HG03439 (cell line): ENCODE data around the gene NDRG2.
"Not testable (repeated sequence)": the region's sequence is repeated elsewhere in the genome, so short reads cannot be mapped to it uniquely, and the experiment has no call there.

Source experiments
- ATAC-seq: cut with Tn5 transposase; IDR thresholded peaks from one replicate; pipeline ENCODE4 v1.9.1; 2021; ENCODE audit warnings: mild to moderate bottlenecking, moderate library complexity; ENCODE audit not compliant: unreplicated experiment

The NDRG2 gene

DNA sequence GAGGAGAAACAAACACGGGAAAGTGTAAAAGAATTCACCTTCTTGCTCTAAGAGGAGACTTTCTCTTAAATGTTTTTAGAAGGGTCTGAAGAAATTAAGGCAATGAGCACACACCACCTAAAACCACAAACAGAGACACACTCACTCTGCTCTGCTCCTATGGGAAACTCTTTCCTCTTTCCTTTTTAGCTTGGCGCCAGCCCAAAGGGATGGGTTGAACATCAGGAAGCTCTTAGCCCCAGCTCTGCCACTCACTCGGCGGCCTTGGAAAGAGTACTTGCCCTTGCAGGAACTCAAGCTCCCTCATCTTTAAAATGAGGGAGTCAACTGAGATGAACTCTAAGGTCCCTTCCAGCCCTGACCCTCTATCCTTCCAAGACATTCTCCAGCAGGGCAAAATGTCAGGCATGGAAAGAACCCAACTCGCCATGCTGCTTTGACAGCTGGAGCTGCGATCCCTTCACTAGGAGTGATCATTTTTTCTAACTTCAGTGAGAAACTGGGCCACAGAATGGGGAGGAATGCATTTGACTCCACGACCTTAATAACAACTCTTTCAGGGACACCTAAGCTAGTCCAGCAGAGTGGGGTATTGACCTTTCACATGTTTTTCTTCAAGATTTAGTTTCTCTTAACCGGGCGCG, 31.8 kb upstream of the NDRG2 start:
- no peak for ATAC-seq

- ATAC-seq, result no peak
Observed at GRCh38 chr14:21055432-21056117, 30.7 kb upstream of the NDRG2 start.

- ATAC-seq, result no peak
Observed at GRCh38 chr14:21054768-21055145, 29.9 kb upstream of the NDRG2 start.

- ATAC-seq, result no peak
Observed at GRCh38 chr14:21054123-21054767, 29.4 kb upstream of the NDRG2 start.

GRCh38 chr14:21053184-21054122, 28.6 kb upstream of the NDRG2 start:
- no peak for ATAC-seq

DNA sequence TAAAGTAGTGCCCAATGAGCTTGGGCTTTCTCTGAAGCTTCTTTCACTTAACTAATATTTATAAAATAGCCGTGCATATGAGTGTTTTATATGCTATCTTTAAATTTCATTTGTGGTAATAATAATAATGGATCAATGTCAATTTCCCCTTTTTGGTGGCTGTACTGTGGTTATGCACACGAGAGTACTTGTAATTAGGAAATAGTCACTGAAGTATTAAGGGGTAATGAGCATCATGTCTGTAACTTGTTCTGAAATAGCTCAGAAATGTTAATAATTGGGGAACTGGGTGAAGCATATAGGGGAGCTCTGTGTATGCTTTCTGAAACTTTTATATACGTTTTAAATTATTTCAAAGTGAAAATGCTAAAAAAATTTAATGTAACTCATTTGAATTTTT, 25.7 kb upstream of the NDRG2 start:
- ATAC-seq, result no peak

GRCh38 chr14:21049271-21049673, 24.4 kb upstream of the NDRG2 start:
- ATAC-seq, result no peak

GRCh38 chr14:21048638-21049037, 23.8 kb upstream of the NDRG2 start:
- ATAC-seq, result no peak

DNA sequence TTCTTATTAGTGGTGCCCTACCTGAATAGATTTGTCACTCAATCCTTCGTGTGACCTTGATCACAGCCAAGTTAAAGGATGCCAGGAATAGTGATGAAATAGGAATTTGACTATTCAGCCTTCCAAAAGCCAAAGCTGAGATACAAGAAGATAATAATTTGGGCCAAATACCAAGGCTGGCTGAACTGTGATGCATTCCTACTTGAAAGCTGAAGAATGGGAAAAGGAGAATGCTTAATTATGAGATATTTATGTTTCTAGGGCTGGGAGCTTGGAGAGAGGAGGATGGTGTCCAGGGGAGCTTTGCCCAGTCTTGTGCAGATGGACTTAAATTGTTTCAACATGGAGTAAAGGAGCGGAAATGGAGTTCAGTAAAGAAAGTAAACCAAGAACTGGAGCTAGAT, 22.5 kb upstream of the NDRG2 start:
- ATAC-seq, result no peak

DNA sequence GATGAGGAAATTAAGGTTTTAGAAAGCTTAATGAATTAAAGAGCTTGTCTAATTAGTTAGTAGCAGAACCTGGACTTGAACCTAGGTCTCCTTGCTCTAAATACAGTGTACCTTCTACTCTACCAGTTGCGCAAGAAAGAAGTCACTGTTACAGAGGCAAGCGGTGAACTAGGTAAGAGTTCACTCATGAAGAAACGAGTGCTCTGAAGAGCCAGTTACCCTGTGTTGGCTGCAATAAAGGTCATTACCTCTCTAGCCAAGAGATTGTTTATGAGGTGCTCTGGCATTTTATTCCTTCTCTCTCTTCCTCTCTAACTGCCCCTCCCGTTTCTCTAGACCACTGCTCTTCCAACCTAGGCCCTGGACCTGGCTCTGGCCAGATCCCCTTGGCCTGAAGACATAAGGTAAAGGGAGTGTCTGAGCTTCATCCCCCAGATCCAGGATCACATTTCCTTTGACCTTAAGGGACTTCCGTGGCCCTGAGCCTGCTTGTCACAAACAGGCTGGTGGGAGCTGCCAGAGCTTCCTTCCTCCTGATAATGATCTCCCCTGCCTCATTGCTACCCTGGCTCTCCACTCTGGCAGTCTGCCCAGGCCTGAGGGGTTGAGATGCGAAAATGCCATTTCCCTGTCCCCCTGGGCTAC, 19.2 kb upstream of the NDRG2 start:
- ATAC-seq, result no peak

DNA sequence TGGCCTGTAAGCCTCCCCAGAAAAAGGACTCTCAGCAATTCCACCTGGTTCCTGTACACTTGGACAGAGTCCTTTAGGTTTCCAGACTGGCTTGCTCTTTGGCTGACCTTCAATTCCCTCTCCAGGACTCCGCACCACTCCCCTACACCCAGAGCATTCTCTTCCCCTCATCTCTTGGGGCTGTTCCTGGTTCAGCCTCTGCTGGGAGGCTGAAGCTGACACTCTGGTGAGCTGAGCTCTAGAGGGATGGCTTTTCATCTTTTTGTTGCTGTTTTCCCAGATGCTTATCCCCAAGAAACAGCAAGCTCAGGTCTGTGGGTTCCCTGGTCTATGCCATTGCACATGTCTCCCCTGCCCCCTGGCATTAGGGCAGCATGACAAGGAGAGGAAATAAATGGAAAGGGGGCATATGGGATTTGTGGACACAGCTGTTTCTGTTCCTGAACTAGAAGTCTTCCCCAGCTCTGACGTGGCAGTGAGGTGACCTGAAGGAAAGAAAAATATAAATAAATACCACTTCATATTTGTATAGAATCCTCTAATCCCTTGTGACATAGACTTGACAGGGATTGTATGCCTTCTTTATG, 18.6 kb upstream of the NDRG2 start:
- ATAC-seq, result no peak

- no peak for ATAC-seq
Observed at GRCh38 chr14:21042918-21043317, 18.1 kb upstream of the NDRG2 start.

GRCh38 chr14:21041676-21042433, 17.0 kb upstream of the NDRG2 start, which contains the start of gene RNASE7:
Gene RNASE7, plus strand, starts transcription at chr14:21042362. Its CDS starts 631 bp downstream, at chr14:21042993.
- no peak for ATAC-seq

DNA sequence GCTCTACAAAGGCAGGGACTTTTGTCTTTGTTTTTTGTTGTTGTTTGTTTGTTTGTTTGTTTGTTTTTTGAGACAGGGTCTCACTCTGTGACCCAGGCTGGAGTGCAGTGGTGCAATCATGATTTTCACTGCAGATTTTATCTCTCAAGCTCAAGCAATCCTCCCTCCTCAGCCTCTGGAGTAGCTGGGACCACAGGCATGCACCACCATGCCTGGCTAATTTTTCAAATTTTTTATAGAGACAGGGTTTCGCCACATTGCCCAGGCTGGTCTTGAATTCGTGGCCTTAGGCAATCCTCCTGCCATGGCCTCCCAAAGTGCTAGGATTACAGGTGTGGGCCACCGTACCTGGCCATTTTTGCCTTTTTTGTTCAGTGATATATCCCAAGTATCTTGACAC, 16.1 kb upstream of the NDRG2 start:
- not testable (repeated sequence) for ATAC-seq

DNA sequence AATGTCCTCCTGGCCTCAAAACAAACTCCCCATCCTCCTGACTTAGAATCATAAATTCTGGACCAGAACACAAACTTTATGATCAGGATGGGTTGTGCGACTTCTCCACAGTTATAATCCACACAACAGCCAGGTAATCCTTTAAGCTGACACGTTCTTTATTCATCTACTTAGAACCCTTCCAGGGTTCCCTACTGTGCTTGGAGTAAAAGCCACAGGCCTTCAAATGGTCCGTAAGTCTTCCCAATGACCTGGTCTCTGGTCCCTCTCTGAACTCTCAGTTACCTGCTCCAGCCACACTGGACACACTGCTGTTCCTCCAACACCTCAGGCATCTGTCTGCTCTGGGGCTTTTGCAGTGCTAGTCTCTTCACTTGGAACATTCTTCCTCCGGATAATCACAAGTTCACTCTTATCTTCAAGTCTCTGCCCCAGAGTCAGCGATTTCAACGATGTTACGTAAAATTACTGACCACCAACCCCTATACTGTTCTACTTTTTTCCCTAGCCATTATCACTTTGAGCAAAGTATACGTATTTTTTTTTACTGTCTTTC, 15.6 kb upstream of the NDRG2 start:
- no peak for ATAC-seq

DNA sequence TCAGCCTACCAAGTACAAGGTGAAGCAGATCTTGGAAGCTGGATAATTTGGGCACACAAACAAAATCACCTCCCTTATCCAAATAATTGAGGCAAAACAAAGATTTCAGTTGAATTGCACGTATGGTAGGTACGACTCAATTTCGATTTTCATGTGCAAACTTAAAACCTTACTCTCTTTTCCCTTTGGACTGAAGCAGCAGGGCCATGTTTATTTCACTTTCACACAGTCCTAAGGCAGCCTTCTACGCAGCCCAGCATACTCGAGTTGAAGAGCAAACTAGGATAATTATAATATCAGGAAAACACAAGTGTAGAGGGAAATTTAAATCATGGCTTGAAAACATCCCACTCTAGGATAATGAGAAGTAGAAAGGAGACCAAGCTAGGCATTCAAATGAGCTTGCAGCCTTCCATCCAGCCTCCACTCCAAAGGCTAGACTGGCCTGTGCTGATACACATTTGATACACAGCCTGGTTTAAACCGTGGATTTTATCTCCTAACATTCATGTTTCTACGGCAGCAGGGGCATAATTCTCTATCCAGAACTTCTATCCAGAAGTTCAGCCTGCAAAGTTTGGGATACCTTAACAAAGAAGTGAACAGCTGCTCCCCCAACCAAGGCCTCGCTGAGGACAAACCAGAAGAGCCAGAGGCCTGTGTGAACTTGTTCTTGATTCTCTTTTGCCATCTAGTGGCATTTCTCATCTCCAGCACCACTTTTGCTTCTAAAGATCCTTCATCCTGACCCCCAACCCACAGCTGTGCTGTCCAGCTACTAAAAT, 14.9 kb upstream of the NDRG2 start:
- ATAC-seq, result no peak

DNA sequence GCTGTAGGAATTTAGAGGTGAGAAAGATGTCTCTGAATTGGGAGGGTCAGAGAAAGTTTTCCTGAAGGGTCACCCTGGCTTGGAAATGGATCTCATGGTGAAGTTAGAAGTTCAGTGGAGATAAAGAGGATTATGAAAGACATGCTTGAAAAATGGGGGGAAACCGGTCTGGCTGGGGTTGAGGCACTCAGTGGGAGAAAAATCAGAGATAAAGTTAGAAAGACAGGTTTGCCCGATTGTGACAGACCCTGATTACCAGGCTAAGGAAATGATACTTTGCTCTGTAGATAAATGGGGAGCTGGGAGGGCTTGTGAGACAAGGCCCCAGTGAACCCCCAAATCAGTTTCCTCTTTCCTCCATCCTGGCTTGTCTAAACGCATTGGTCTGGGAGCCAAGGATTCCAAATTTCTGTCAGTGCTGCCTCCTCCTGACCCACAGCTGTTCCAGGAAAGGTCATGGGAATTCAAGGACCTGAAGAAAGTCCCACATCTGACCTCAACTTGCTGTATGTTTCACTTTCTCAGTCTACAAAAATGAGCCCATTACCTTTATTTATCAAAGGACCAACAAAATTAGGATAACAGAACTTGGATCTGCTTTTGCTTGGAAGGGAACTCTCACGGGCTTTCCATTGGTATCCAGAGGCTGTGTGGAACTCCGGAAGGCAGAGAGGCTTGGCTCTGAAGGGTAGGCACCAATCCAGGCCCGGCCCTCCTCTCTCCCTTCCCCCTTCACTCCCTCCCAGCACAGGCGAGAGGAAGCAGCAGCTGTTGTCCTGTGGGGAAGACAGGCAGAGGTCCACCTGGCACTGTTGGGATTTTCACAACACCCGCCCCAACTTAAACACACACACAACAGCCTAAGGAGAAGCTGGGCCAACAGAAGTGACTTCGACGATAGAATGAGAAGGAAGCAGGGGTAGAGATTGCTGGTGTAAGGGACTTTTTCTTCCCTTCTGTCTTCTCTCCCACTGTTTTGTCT, 13.9 kb upstream of the NDRG2 start:
- no peak for ATAC-seq
